ENCODE data around the gene FRMPD2.

GRCh38 chr10:48216744-48217143, 57.8 kb downstream of the FRMPD2 start:
- no peak for TF ChIP-seq POLR2A (IDR thresholded peaks at IDR 0.05; ENCODE audit: low read depth, low read length)
- TF ChIP-seq SPI1 (IDR thresholded peaks at IDR 0.05; ENCODE audit: low read depth, low read length), result no peak

Measured in GM12891 (cell line).